Right lobe of liver (tissue), 4 donors: ENCODE data around the gene NRXN2.

ENCODE experiments used
- POLR2A ChIP-seq: fragments of 450-650 bp; IDR thresholded peaks from one replicate; pipeline ENCODE4 v1.6.1; 2017; ENCODE audit warnings: antibody characterized with exemption, mild to moderate bottlenecking
- TF ChIP-seq, protein P1 (sequence below), 4 donors: fragments of 200-600 bp in 3 of 4; fragments of 450-650 bp in 1 of 4; IDR thresholded peaks; one replicate each; pipeline versions ENCODE4 v1.5.1 to v1.8.0; 2016 to 2022; ENCODE audit warnings: antibody characterized with exemption in 4 of 4, mild to moderate bottlenecking in 2 of 4
- donor health status: DM: no; HTN: no; CAD: no.
- donor health status: DM: no; HTN: no; CAD: no.
- donor health status: DM: no; HTN: yes; CAD: no.

DNA sequence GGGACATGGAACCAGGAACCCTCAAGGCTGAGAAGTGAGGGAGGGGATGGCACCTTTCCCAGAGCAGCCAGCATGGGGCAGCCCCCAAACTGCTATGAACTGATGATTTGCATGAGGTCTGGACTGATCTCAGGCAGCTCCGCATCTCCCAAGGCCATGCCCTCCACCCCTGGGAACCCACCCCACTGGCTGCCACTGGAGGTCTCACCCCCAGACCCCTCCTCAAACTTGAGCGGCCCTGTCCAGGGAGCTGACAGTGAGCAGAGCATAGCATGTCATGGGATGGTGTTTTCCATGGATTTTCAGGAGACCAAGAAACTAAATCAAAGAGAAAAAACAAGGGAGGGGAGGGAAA is 46.8 kb downstream of the NRXN2 start:
- no peak for TF ChIP-seq POLR2A
- TF ChIP-seq, protein P1, sequence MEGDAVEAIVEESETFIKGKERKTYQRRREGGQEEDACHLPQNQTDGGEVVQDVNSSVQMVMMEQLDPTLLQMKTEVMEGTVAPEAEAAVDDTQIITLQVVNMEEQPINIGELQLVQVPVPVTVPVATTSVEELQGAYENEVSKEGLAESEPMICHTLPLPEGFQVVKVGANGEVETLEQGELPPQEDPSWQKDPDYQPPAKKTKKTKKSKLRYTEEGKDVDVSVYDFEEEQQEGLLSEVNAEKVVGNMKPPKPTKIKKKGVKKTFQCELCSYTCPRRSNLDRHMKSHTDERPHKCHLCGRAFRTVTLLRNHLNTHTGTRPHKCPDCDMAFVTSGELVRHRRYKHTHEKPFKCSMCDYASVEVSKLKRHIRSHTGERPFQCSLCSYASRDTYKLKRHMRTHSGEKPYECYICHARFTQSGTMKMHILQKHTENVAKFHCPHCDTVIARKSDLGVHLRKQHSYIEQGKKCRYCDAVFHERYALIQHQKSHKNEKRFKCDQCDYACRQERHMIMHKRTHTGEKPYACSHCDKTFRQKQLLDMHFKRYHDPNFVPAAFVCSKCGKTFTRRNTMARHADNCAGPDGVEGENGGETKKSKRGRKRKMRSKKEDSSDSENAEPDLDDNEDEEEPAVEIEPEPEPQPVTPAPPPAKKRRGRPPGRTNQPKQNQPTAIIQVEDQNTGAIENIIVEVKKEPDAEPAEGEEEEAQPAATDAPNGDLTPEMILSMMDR (IDR thresholded peaks at IDR 0.05) = no peak
